Liver (tissue), 9 donors: ENCODE measurements around the gene ZNF26. TPM values are rescaled to one million over a fixed set of nuclear protein-coding genes. Genes with fewer than 3 reads are reported as not detected.

ENCODE experiments used
- DNase-seq: peaks from one replicate; pipeline ENCODE4 v3.0.0-alpha.2; 2017; ENCODE audit warnings: low spot score
- H3K27ac ChIP-seq, 2 donors: one replicate each; pipeline ENCODE4 v1.7.0; 2013; ENCODE audit warnings: inconsistent platforms in 2 of 2, low read length in 2 of 2, control low read depth in 1 of 2, low read depth in 1 of 2, mild to moderate bottlenecking in 1 of 2
- H3K27me3 ChIP-seq, 4 donors: one replicate each; pipeline versions ENCODE4 v1.6.1 to v1.7.0; 2013; ENCODE audit warnings: low read length in 3 of 4, inconsistent platforms in 1 of 4, mild to moderate bottlenecking in 1 of 4, moderate library complexity in 1 of 4; ENCODE audit not compliant: control insufficient read depth in 4 of 4, insufficient read depth in 4 of 4
- H3K36me3 ChIP-seq, 4 donors: one replicate each; pipeline versions ENCODE4 v1.6.1 to v1.7.0; 2013; ENCODE audit warnings: low read length in 3 of 4, mild to moderate bottlenecking in 3 of 4, low read depth in 1 of 4, moderate library complexity in 1 of 4; ENCODE audit not compliant: control insufficient read depth in 4 of 4, insufficient read depth in 3 of 4
- H3K4me1 ChIP-seq, 4 donors: one replicate each; pipeline versions ENCODE4 v1.6.1 to v1.7.0; 2013; ENCODE audit warnings: low read length in 3 of 4, mild to moderate bottlenecking in 3 of 4, moderate library complexity in 1 of 4; ENCODE audit not compliant: control insufficient read depth in 4 of 4, insufficient read depth in 4 of 4
- H3K4me3 ChIP-seq, 3 donors: one replicate each; pipeline versions ENCODE4 v1.6.1 to v1.7.0; 2013; ENCODE audit warnings: low read length in 3 of 3, control low read depth in 1 of 3, low read depth in 1 of 3, mild to moderate bottlenecking in 1 of 3
- H3K9ac ChIP-seq, 2 donors: one replicate each; pipeline ENCODE4 v1.7.0; 2013; ENCODE audit warnings: low read length in 2 of 2, mild to moderate bottlenecking in 2 of 2, moderate library complexity in 2 of 2, control low read depth in 1 of 2, low read depth in 1 of 2
- H3K9me3 ChIP-seq, 4 donors: one replicate each; pipeline versions ENCODE4 v1.6.1 to v1.7.0; 2013; ENCODE audit warnings: low read length in 3 of 4; ENCODE audit not compliant: control insufficient read depth in 4 of 4
- ATF3 ChIP-seq: IDR thresholded peaks from 2 replicates; pipeline ENCODE4 v1.6.1; 2016; ENCODE audit warnings: antibody characterized with exemption
- EGR1 ChIP-seq, 2 donors: IDR thresholded peaks; 2 replicates each; pipeline ENCODE4 v1.6.1; 2016 to 2018; ENCODE audit warnings: antibody characterized with exemption in 2 of 2, low read depth in 2 of 2
- HNF4A ChIP-seq, 2 donors: conservative IDR thresholded peaks; 2 replicates each; pipeline ENCODE4 v1.6.1; 2016; ENCODE audit warnings: antibody characterized with exemption in 2 of 2, mild to moderate bottlenecking in 2 of 2
- HNF4G ChIP-seq: IDR thresholded peaks from 2 replicates; pipeline ENCODE4 v1.6.1; 2016; ENCODE audit warnings: antibody characterized with exemption
- JUND ChIP-seq, 2 donors: IDR thresholded peaks; 2 replicates each; pipeline ENCODE4 v1.6.1; 2016; ENCODE audit warnings: antibody characterized with exemption in 2 of 2
- NR2F2 ChIP-seq: IDR thresholded peaks from 2 replicates; pipeline ENCODE4 v1.6.1; 2016; ENCODE audit warnings: antibody characterized with exemption
- RAD21 ChIP-seq, 2 donors: IDR thresholded peaks; 2 replicates each; pipeline ENCODE4 v1.6.1; 2016; ENCODE audit warnings: antibody characterized with exemption in 2 of 2, mild to moderate bottlenecking in 2 of 2
- REST ChIP-seq: IDR thresholded peaks from 2 replicates; pipeline ENCODE4 v1.6.1; 2016; ENCODE audit warnings: antibody characterized with exemption, mild to moderate bottlenecking
- RXRA ChIP-seq, 2 donors: IDR thresholded peaks; 2 replicates each; pipeline ENCODE4 v1.6.1; 2017 to 2018; ENCODE audit warnings: antibody characterized with exemption in 2 of 2, mild to moderate bottlenecking in 1 of 2
- YY1 ChIP-seq: IDR thresholded peaks from 2 replicates; pipeline ENCODE4 v1.6.1; 2016; ENCODE audit warnings: antibody characterized with exemption, mild to moderate bottlenecking
- WGBS: extraction: QIAGEN DNeasy Blood & Tissue Kit; methylation state at CpG from one replicate; pipeline ENCODE4 v1.1.7; 2013; 5-methylcytosine and 5-hydroxymethylcytosine counted together
- polyA plus RNA-seq, 2 donors: library from polyadenylated mRNA; stranded (reverse) in 1 of 2; unstranded in 1 of 2; fragments of 200-250 nt in 1 of 2; fragments of >200 nt in 1 of 2; fragmentation: Nextera tagmentation in 1 of 2; extraction: Ambion mirVana in 1 of 2; gene quantifications; one replicate each; pipeline versions ENCODE4 v1.2.1 to v1.2.3, GENCODE V29; 2013 to 2015
- total RNA-seq, 2 donors: library from RNA; depleted of rRNA; stranded (reverse); fragments of >200 nt; gene quantifications; one replicate each; pipeline ENCODE4 v1.2.3, GENCODE V29; 2014
- donor health status: healthy.
- donor health status: healthy.
- donor health status: healthy.
- donor health status: healthy.
- donor health status: healthy.

ZNF26 gene
- total and polyA plus RNA-seq, 4 donors = 1.7 to 9.5 (median 4.8) TPM

GRCh38 chr12:133061954-133062353 lies 75.8 kb downstream of the ZNF26 start:
- H3K36me3 ChIP-seq = peaks cover 2 to 15% (median 10%) of the 10 kb centered on the region in 4 donors
- WGBS = 98% methylated on average over 1 of the region's 1 CpG

GRCh38 chr12:133063556-133063955 lies 77.4 kb downstream of the ZNF26 start:
- no peak for DNase-seq

More at GRCh38 chr12:133061954-133062353, 75.8 kb downstream of the ZNF26 start:
- no peaks in the 10 kb centered on the region for H3K4me1 ChIP-seq
- no peak overlapping the region for H3K27ac ChIP-seq
- H3K9me3 ChIP-seq = peaks cover 53 to 97% (median 93%) of the 10 kb centered on the region in 4 donors
- DNase-seq = no peak
- H3K27me3 ChIP-seq = no peaks in the 10 kb centered on the region
- TF ChIP-seq RXRA (IDR thresholded peaks at IDR 0.05) (no peak), NR2F2 (no peak), REST (no peak), EGR1 (IDR thresholded peaks at IDR 0.05; ENCODE audit: low read depth in 2 of 2) (no peak), JUND (IDR thresholded peaks at IDR 0.05) (no peak)
- H3K9ac ChIP-seq = no peak overlapping the region
- peak overlapping the region in 2 of 3 donors; percentile 74 to 77 for H3K4me3 ChIP-seq

More at GRCh38 chr12:133063556-133063955, 77.4 kb downstream of the ZNF26 start:
- H3K4me1 ChIP-seq = no peaks in the 10 kb centered on the region
- WGBS = 98% methylated on average over 1 of the region's 1 CpG
- H3K9me3 ChIP-seq = peaks cover 52 to 95% (median 89%) of the 10 kb centered on the region in 4 donors
- no peak for TF ChIP-seq YY1
- TF ChIP-seq REST = no peak
- no peak for TF ChIP-seq EGR1 (IDR thresholded peaks at IDR 0.05; ENCODE audit: low read depth in 2 of 2)
- no peak for TF ChIP-seq HNF4A (conservative IDR thresholded peaks at IDR 0.05)
- no peak for TF ChIP-seq RAD21 (IDR thresholded peaks at IDR 0.05)
- TF ChIP-seq RXRA (IDR thresholded peaks at IDR 0.05) = no peak
- no peak for TF ChIP-seq HNF4G
- TF ChIP-seq ATF3 = no peak
- TF ChIP-seq JUND (IDR thresholded peaks at IDR 0.05) = no peak
- no peak for TF ChIP-seq NR2F2
- peak overlapping the region in 2 of 3 donors; percentile 74 to 77 for H3K4me3 ChIP-seq
- no peak overlapping the region for H3K27ac ChIP-seq
- no peaks in the 10 kb centered on the region for H3K27me3 ChIP-seq
- H3K36me3 ChIP-seq = peaks cover 0 to 3% (median 1%) of the 10 kb centered on the region in 4 donors
- H3K9ac ChIP-seq = no peak overlapping the region
